SU-DHL-6 (cell line): ENCODE measurements around the gene EFCAB6.

ENCODE experiments used
- CTCF ChIP-seq: fragments of 200-600 bp; sonication (generic); IDR thresholded peaks from one replicate; pipeline ENCODE4 v1.5.1; 2017; ENCODE audit warnings: antibody characterized with exemption, mild to moderate bottlenecking, low read length, moderate library complexity; ENCODE audit not compliant: insufficient read depth, poor library complexity, severe bottlenecking
- EZH2phosphoT487 ChIP-seq: fragments of 200-600 bp; sonication (generic), shearing (Covaris generic); conservative IDR thresholded peaks from 2 replicates; pipeline ENCODE4 v1.6.1; 2018; ENCODE audit warnings: mild to moderate bottlenecking, antibody characterized with exemption, low read length, moderate library complexity, mixed read lengths

DNA sequence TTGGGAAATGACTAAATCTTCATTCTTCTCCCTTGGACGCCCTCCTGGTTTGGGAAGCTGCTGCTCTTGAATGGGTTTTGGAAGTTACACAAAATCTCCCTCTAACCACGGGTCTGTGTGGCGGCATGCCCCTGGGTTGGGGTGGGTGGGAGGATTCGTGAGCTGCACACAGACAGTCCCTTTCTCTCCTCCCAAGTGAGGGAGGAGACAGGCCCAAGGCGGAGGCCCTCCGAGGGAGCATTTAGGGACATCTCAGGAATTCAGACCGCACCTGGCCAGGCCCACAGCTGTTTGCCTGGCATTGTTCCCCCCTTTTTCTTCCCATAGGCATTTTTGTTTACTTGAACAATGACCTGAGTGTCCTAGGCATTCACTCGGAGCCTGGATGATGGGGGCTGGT lies 306.2 kb downstream of the EFCAB6 start:
- TF ChIP-seq CTCF = no peak
- no peak for TF ChIP-seq EZH2phosphoT487
